Neutrophil (primary cell): ENCODE measurements around the gene EML3.

Experiments used
- H3K27ac ChIP-seq: fragments of 200-600 bp; sonication (generic); 2 replicates; pipeline ENCODE4 v1.5.1; 2016; ENCODE audit warnings: mild to moderate bottlenecking, moderate library complexity
- H3K27me3 ChIP-seq: fragments of 200-600 bp; sonication (generic); 2 replicates; pipeline ENCODE4 v1.6.0; 2016; ENCODE audit warnings: mild to moderate bottlenecking
- H3K36me3 ChIP-seq: fragments of 200-600 bp; sonication (generic); 2 replicates; pipeline ENCODE4 v1.5.1; 2017
- H3K4me1 ChIP-seq, 2 experiments: fragments of 200-600 bp in 1 of 2; sonication (generic) in 1 of 2; 1 replicate in 1 of 2; 2 replicates in 1 of 2; pipeline versions ENCODE4 v1.5.1 to v1.6.1; 2013 to 2016; ENCODE audit warnings: low read depth in 1 of 2, low read length in 1 of 2, mild to moderate bottlenecking in 1 of 2, moderate library complexity in 1 of 2; ENCODE audit not compliant: control insufficient read depth in 1 of 2, insufficient read depth in 1 of 2
- H3K4me3 ChIP-seq, 2 experiments: fragments of 200-600 bp in 1 of 2; sonication (generic) in 1 of 2; 1 replicate in 1 of 2; 2 replicates in 1 of 2; pipeline ENCODE4 v1.5.1; 2013 to 2016; ENCODE audit warnings: low read depth in 1 of 2, low read length in 1 of 2, mild to moderate bottlenecking in 1 of 2, moderate library complexity in 1 of 2
- H3K9me3 ChIP-seq: fragments of 200-600 bp; sonication (generic); 2 replicates; pipeline ENCODE4 v1.5.1; 2016
- CTCF ChIP-seq: fragments of 200-600 bp; sonication (generic); IDR thresholded peaks from 2 replicates; pipeline ENCODE4 v1.5.1; 2016; ENCODE audit warnings: antibody characterized with exemption

EML3 gene

GRCh38 chr11:62645946-62646824 lies 33.6 kb upstream of the EML3 start, which contains the start of gene GANAB:
TSS of gene GANAB (minus strand) at chr11:62646613. CDS start at chr11:62646599, 14 bp downstream.
- H3K36me3 ChIP-seq: peaks cover 26% of the 10 kb centered on the region
- H3K4me1 ChIP-seq: peaks cover 14 to 16% of the 10 kb centered on the region in 2 experiments
- peak within 1 kb of the TSS; percentile 81 to 88 for H3K4me3 ChIP-seq
- peak; percentile 46 for TF ChIP-seq CTCF
- H3K27ac ChIP-seq: peak within 1 kb of the TSS; percentile 77
- H3K9me3 ChIP-seq: no peaks in the 10 kb centered on the region
- H3K27me3 ChIP-seq: no peaks in the 10 kb centered on the region

GRCh38 chr11:62645671-62645945 lies 33.0 kb upstream of the EML3 start:
- no peaks in the 10 kb centered on the region for H3K27me3 ChIP-seq
- TF ChIP-seq CTCF: no peak
- peak overlapping the region; percentile 77 for H3K27ac ChIP-seq
- peaks cover 14 to 16% of the 10 kb centered on the region in 2 experiments for H3K4me1 ChIP-seq
- no peaks in the 10 kb centered on the region for H3K9me3 ChIP-seq
- H3K36me3 ChIP-seq: peaks cover 26% of the 10 kb centered on the region
- H3K4me3 ChIP-seq: peak overlapping the region; percentile 81 to 88

GRCh38 chr11:62644220-62644619 lies 31.6 kb upstream of the EML3 start:
- no peak overlapping the region for H3K4me3 ChIP-seq
- no peaks in the 10 kb centered on the region for H3K9me3 ChIP-seq
- peaks cover 14 to 16% of the 10 kb centered on the region in 2 experiments for H3K4me1 ChIP-seq
- H3K27me3 ChIP-seq: no peaks in the 10 kb centered on the region
- H3K36me3 ChIP-seq: peaks cover 21% of the 10 kb centered on the region
- no peak overlapping the region for H3K27ac ChIP-seq
- TF ChIP-seq CTCF: no peak

- TF ChIP-seq CTCF: no peak
- H3K9me3 ChIP-seq: no peaks in the 10 kb centered on the region
- no peak overlapping the region for H3K27ac ChIP-seq
- H3K4me1 ChIP-seq: no peaks in the 10 kb centered on the region
- no peaks in the 10 kb centered on the region for H3K27me3 ChIP-seq
- H3K36me3 ChIP-seq: peaks cover 80% of the 10 kb centered on the region
- no peak overlapping the region for H3K4me3 ChIP-seq
Measured at GRCh38 chr11:62632492-62632891, 19.9 kb upstream of the EML3 start.

- no peaks in the 10 kb centered on the region for H3K9me3 ChIP-seq
- no peak for TF ChIP-seq CTCF
- no peak overlapping the region for H3K4me3 ChIP-seq
- no peaks in the 10 kb centered on the region for H3K27me3 ChIP-seq
- peaks cover 78% of the 10 kb centered on the region for H3K36me3 ChIP-seq
- no peak overlapping the region for H3K27ac ChIP-seq
- no peaks in the 10 kb centered on the region for H3K4me1 ChIP-seq
Measured at GRCh38 chr11:62627713-62628112, 15.1 kb upstream of the EML3 start.
